ENCODE results near the gene C2CD5. TPM values are rescaled to one million over a fixed set of nuclear protein-coding genes. Genes with fewer than 3 reads are reported as not detected.

The C2CD5 gene
- total and polyA plus RNA-seq, 2 of the 4 experiments (the other 2 are of a cell fraction): 14.5 to 15.8 TPM

DNA sequence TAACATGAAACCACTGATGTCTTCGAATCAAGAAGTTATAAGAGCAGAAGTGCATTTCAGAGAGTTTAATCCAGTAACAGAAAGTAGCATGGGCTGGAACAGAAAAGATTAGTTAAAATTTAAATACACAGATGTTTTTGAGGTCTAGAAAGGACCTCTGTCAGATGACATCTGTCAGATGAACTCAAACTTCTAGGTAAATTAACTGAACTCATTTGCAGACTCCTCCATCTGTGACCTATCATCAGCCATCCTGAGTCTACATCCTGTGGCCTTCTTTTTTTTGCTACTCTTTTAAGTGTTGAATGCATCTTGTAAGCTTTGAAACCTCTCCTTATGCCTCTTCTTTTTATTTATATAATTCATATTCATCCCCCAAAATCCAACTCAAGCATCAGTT is 53.3 kb downstream of the C2CD5 start:
- Histone ChIP-seq H4K8ac (ENCODE audit: low read depth in 2 of 2, low read length in 2 of 2) (no peak overlapping the region), H3K4me1 (ENCODE audit: control insufficient read depth, insufficient read depth, low read length) (no peaks in the 10 kb centered on the region), H4K91ac (ENCODE audit: insufficient read depth, low read depth, low read length) (no peak overlapping the region), H3K27me3 (ENCODE audit: control insufficient read depth, insufficient read depth, low read length) (no peaks in the 10 kb centered on the region), H3K9ac (ENCODE audit: low read depth, low read length) (no peak overlapping the region), H2BK5ac (ENCODE audit: low read depth, low read length, poor library complexity, severe bottlenecking) (no peak overlapping the region), H4K20me1 (ENCODE audit: insufficient read depth, low read length) (no peaks in the 10 kb centered on the region), H2BK20ac (ENCODE audit: low read depth, low read length) (no peak overlapping the region), H3K14ac (replicated peaks; ENCODE audit: low read depth, low read length) (no peak overlapping the region), H3K4me3 (ENCODE audit: insufficient read depth, low read depth, low read length) (no peak overlapping the region), H3K4me2 (ENCODE audit: low read depth, low read length) (no peak overlapping the region), H2BK120ac (ENCODE audit: low read depth, low read length) (no peak overlapping the region), H2BK15ac (ENCODE audit: low read depth, low read length) (no peak overlapping the region), H3K4ac (ENCODE audit: low read depth, low read length) (no peak overlapping the region), H2AK5ac (ENCODE audit: low read depth, low read length) (no peak overlapping the region), H3K56ac (ENCODE audit: extremely low read depth, insufficient read depth, low read length) (no peak overlapping the region), H2AFZ (replicated peaks; ENCODE audit: low read length, poor library complexity) (no peak overlapping the region), H4K5ac (ENCODE audit: low read depth, low read length) (no peak overlapping the region), H3K9me1 (ENCODE audit: insufficient read depth, low read length) (no peaks in the 10 kb centered on the region), H3K79me1 (ENCODE audit: low read depth in 1 of 2, low read length in 2 of 2) (no peaks in the 10 kb centered on the region), H2AK9ac (replicated peaks; ENCODE audit: low read depth, low read length, poor library complexity) (no peak overlapping the region), H3K36me3 (ENCODE audit: control insufficient read depth, insufficient read depth, low read length) (0 out of 2 replicates have a peak, but pooled peaks cover 1% of the 10 kb centered on the region), H3K9me3 (ENCODE audit: control insufficient read depth, insufficient read depth, low read length) (no peaks in the 10 kb centered on the region), H3K23ac (ENCODE audit: low read depth, low read length) (no peak overlapping the region), H3K27ac (ENCODE audit: insufficient read depth, low read length) (no peak overlapping the region), H3K18ac (ENCODE audit: low read depth, low read length) (no peak overlapping the region)
- DNase-seq (no peak), ATAC-seq (ENCODE audit: low read depth) (no peak)
- no TSS peak for BruUV-seq (replicated peaks)
- no peak for TF ChIP-seq RAD21 (IDR thresholded peaks at IDR 0.05; ENCODE audit: low read length)
- TF ChIP-seq, protein P1, sequence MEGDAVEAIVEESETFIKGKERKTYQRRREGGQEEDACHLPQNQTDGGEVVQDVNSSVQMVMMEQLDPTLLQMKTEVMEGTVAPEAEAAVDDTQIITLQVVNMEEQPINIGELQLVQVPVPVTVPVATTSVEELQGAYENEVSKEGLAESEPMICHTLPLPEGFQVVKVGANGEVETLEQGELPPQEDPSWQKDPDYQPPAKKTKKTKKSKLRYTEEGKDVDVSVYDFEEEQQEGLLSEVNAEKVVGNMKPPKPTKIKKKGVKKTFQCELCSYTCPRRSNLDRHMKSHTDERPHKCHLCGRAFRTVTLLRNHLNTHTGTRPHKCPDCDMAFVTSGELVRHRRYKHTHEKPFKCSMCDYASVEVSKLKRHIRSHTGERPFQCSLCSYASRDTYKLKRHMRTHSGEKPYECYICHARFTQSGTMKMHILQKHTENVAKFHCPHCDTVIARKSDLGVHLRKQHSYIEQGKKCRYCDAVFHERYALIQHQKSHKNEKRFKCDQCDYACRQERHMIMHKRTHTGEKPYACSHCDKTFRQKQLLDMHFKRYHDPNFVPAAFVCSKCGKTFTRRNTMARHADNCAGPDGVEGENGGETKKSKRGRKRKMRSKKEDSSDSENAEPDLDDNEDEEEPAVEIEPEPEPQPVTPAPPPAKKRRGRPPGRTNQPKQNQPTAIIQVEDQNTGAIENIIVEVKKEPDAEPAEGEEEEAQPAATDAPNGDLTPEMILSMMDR (conservative IDR thresholded peaks at IDR 0.05; ENCODE audit: low read depth, low read length): no peak
- TF ChIP-seq MAFK (IDR thresholded peaks at IDR 0.05; ENCODE audit: low read depth, low read length): no peak
- no peak for TF ChIP-seq BHLHE40 (IDR thresholded peaks at IDR 0.05; ENCODE audit: low read depth, low read length)
- TF ChIP-seq NFE2L2 (IDR thresholded peaks at IDR 0.05; ENCODE audit: low read depth, low read length): no peak
- no peak for TF ChIP-seq RCOR1 (IDR thresholded peaks at IDR 0.05; ENCODE audit: insufficient replicate concordance, low read length)
- ChIA-PET CTCF (no interaction called here), POLR2A (ENCODE audit: unreplicated experiment) (no interaction called here)
- in situ Hi-C loops (cut with MboI; ENCODE audit: low sequenced_read_pairs) (no loop called here), intact Hi-C loops (cut with micrococcal nuclease) (no loop called here), dilution Hi-C loops (cut with HindIII; ENCODE audit: low sequenced_read_pairs, unreplicated experiment) (no loop called here)
- WGBS, 2 experiments (ENCODE audit: extremely low coverage in 2 of 2, insufficient read length in 1 of 2): no CpG with 5 or more reads among the region's 1 CpG

Data from IMR-90 (cell line).